ENCODE results near the gene RUNX2. TPM values are rescaled to one million over a fixed set of nuclear protein-coding genes. Genes with fewer than 3 reads are reported as not detected.

Gene RUNX2
- total RNA-seq, 3 donors from 2014 or later = 2.0 to 4.4 (median 3.4) TPM

- ATAC-seq (no peak), DNase-seq (no peak)
- Histone ChIP-seq H3K9me3 (no peaks in the 10 kb centered on the region), H3K36me3 (ENCODE audit: low read depth) (no peaks in the 10 kb centered on the region), H3K4me1 (ENCODE audit: low read depth) (peaks cover 3% of the 10 kb centered on the region), H3K4me3 (no peak overlapping the region)
- intact Hi-C loops (cut with DNase I, micrococcal nuclease) = no loop called here
- TF ChIP-seq, protein P1, sequence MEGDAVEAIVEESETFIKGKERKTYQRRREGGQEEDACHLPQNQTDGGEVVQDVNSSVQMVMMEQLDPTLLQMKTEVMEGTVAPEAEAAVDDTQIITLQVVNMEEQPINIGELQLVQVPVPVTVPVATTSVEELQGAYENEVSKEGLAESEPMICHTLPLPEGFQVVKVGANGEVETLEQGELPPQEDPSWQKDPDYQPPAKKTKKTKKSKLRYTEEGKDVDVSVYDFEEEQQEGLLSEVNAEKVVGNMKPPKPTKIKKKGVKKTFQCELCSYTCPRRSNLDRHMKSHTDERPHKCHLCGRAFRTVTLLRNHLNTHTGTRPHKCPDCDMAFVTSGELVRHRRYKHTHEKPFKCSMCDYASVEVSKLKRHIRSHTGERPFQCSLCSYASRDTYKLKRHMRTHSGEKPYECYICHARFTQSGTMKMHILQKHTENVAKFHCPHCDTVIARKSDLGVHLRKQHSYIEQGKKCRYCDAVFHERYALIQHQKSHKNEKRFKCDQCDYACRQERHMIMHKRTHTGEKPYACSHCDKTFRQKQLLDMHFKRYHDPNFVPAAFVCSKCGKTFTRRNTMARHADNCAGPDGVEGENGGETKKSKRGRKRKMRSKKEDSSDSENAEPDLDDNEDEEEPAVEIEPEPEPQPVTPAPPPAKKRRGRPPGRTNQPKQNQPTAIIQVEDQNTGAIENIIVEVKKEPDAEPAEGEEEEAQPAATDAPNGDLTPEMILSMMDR (IDR thresholded peaks at IDR 0.05) = no peak
Measured at GRCh38 chr6:45552536-45552935, 224.4 kb downstream of the RUNX2 start.

- Histone ChIP-seq H3K9me3 (no peaks in the 10 kb centered on the region), H3K4me1 (ENCODE audit: low read depth) (peaks cover under 1% of the 10 kb centered on the region), H3K36me3 (ENCODE audit: low read depth) (no peaks in the 10 kb centered on the region), H3K4me3 (no peak overlapping the region)
- TF ChIP-seq, protein P1 (IDR thresholded peaks at IDR 0.05) = no peak
- ATAC-seq = no peak
- DNase-seq = no peak
- intact Hi-C loops (cut with DNase I, micrococcal nuclease) = no loop called here
Measured at GRCh38 chr6:45553730-45554344, 225.7 kb downstream of the RUNX2 start.

DNA sequence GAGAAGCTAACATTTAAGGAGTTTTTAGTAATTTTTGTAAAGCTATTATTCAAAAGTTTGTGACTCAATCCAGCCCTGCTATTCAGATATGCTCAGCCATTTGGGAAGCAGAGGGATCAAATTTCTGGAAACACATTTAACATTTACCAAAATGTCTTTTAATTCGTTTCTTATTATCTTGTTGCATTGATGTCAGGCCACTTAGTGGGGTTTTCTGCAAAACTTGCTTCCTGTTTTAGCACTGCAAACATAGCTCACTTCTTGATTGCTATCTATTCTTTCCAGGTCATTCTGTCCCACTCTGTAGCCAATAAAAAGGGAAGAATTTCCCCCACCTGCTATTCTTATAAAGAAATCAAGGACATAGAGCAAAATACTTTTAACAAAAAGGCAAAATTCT is 226.5 kb downstream of the RUNX2 start:
- ATAC-seq = no peak
- no peak overlapping the region for H3K4me3 ChIP-seq
- H3K36me3 ChIP-seq (ENCODE audit: low read depth) = no peaks in the 10 kb centered on the region
- intact Hi-C loops (cut with DNase I, micrococcal nuclease) = no loop called here
- no peaks in the 10 kb centered on the region for H3K4me1 ChIP-seq (ENCODE audit: low read depth)
- DNase-seq = no peak
- TF ChIP-seq, protein P1 (IDR thresholded peaks at IDR 0.05) = no peak
- H3K9me3 ChIP-seq = no peaks in the 10 kb centered on the region

DNA sequence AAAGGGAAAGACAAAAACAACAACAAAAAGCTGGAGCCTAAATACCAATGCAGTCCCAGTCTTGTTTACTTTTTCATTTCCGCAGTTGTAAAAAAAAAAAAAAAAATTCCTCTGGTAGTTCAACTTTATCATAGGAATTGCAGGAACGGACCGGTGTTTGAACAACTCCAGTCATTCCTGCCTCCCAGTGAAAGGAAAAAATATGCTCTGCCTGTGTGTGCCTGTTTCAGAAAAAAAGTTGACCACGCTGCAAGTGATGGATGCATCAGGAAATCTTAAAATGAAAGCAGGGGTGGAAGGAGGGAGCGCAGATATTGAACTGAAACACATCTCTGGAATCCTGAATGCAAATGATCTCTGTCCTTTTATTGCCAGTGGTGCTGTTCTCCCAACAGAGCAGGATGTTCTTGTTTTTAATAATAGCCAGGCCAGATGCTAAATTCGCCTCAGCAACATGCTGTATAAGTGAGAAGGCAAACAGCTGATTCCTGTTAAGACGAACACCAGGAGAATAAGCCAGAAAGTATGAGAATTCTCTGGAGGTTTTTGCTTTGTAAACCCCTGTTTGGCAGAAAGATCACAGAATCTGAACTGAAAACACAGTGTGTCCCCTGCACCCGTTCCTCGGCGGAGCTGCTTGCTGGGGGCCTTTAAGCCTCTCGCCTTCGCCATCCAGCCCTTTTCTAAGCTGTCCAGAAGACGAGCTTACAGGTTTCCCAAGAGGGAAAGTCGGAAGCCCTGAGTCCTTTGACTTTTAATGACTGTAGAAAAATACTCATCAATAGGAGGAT is 228.0 kb downstream of the RUNX2 start:
- Histone ChIP-seq H3K4me3 (no peak overlapping the region), H3K9me3 (no peaks in the 10 kb centered on the region), H3K4me1 (ENCODE audit: low read depth) (no peaks in the 10 kb centered on the region), H3K36me3 (ENCODE audit: low read depth) (no peaks in the 10 kb centered on the region)
- TF ChIP-seq, protein P1 (IDR thresholded peaks at IDR 0.05) = no peak
- ATAC-seq (peak; percentile 63), DNase-seq (no peak)
- intact Hi-C loops (cut with DNase I, micrococcal nuclease) = no loop called here

DNA sequence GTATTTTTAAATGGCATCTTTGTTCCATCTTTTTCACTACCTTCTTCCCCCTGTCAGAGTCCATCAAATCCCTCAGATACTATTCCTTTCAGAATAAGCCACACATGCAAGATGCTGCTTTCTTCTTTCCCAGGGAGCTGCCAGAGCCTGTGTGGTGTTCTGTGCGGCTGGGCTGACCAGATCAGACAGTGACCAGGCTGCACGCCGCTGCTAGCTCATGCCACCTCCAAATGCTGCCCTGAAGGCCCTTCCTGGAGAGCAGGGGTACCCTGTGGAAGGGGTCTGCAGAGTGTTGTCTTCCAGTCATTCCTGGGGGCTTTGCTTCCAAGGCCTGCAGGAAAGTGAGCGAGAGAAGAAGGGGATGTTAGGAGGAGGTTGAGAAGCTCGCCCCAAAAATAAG is 228.7 kb downstream of the RUNX2 start:
- intact Hi-C loops (cut with DNase I, micrococcal nuclease) = no loop called here
- no peaks in the 10 kb centered on the region for H3K9me3 ChIP-seq
- H3K36me3 ChIP-seq (ENCODE audit: low read depth) = no peaks in the 10 kb centered on the region
- H3K4me3 ChIP-seq = no peak overlapping the region
- H3K4me1 ChIP-seq (ENCODE audit: low read depth) = no peaks in the 10 kb centered on the region
- TF ChIP-seq, protein P1 (IDR thresholded peaks at IDR 0.05) = no peak
- DNase-seq (no peak), ATAC-seq (no peak)
